HepG2 (cell line): ENCODE data around the gene MKRN1. TPM values are rescaled to one million over a fixed set of nuclear protein-coding genes. Genes with fewer than 3 reads are reported as not detected.

Source experiments
- ATAC-seq: fragments of 200-7000 bp; cut with Tn5 transposase; 3 replicates; pipeline ENCODE4 v1.9.1; 2020; ENCODE audit warnings: mild to moderate bottlenecking, moderate library complexity
- BruUV-seq: library from RNA; stranded (reverse); fragments of 400-500 nt; replicated peaks from 2 replicates; lab custom pipeline; 2021; lab: Mats Ljungman, UMichigan
- CTCF ChIA-PET: fragments of 300-600 bp; formaldehyde crosslinking; extraction: SDS; loops from one replicate; lab custom pipeline; 2021; ENCODE audit warnings: low total read pairs, inconsistent platforms, low intra/inter-chr PET ratio; lab: Yijun Ruan, JAX
- POLR2A ChIA-PET: fragments of 350-600 bp; sonication (Branson Sonifier 250); formaldehyde crosslinking; loops from one replicate; lab custom pipeline; 2020; ENCODE audit warnings: antibody characterized with exemption, inconsistent platforms; lab: Yijun Ruan, JAX
- DNase-seq: peaks from one replicate; pipeline ENCODE4 v3.0.0-alpha.2; 2015; ENCODE audit warnings: low spot score
- FAIRE-seq: peaks from 3 replicates; lab custom pipeline; 2011; peaks lifted over from hg19 to GRCh38; lab: Jason Lieb, UNC
- H2AFZ ChIP-seq: one replicate; pipeline ENCODE4 v1.6.1; 2011; ENCODE audit warnings: low read length, inconsistent platforms
- H3K27ac ChIP-seq: fragments of 300-600 bp; 3 replicates; pipeline ENCODE4 v1.8.0; 2011; ENCODE audit warnings: mixed run types, mild to moderate bottlenecking, mixed read lengths, low read length, inconsistent platforms; ENCODE audit not compliant: insufficient read depth; ENCODE audit errors: extremely low read length
- H3K27me3 ChIP-seq, 2 experiments: fragments of 200-600 bp in 1 of 2; 2 replicates in 1 of 2; 3 replicates in 1 of 2; pipeline versions ENCODE4 v1.6.0 to v1.8.0; 2011; ENCODE audit warnings: low read length in 2 of 2, mild to moderate bottlenecking in 2 of 2, moderate library complexity in 2 of 2, inconsistent platforms in 1 of 2; ENCODE audit not compliant: insufficient read depth in 2 of 2, control insufficient read depth in 1 of 2
- H3K36me3 ChIP-seq, 2 experiments: fragments of 200-600 bp in 1 of 2; replicated peaks in 1 of 2; 2 replicates in 1 of 2; 3 replicates in 1 of 2; pipeline versions ENCODE4 v1.5.1 to v1.8.0; 2011; ENCODE audit warnings: low read length in 2 of 2, inconsistent platforms in 1 of 2; ENCODE audit not compliant: insufficient read depth in 2 of 2, control insufficient read depth in 1 of 2
- H3K4me1 ChIP-seq: 2 replicates; pipeline ENCODE4 v1.5.1; 2012; ENCODE audit warnings: low read length, inconsistent platforms; ENCODE audit not compliant: insufficient read depth
- H3K4me2 ChIP-seq: 2 replicates; pipeline ENCODE4 v1.6.0; 2011; ENCODE audit warnings: low read depth, low read length, inconsistent platforms
- H3K4me3 ChIP-seq, 3 experiments: fragments of 200-600 bp in 1 of 3; sonication (generic), shearing (Covaris generic) in 1 of 3; replicated peaks in 1 of 3; 2 replicates each; pipeline ENCODE4 v1.5.1; 2011 to 2016; ENCODE audit warnings: low read length in 3 of 3, inconsistent platforms in 2 of 3, low read depth in 2 of 3, mild to moderate bottlenecking in 2 of 3, control low read depth in 1 of 3, mixed read lengths in 1 of 3; ENCODE audit not compliant: insufficient read depth in 1 of 3
- H3K79me2 ChIP-seq: one replicate; pipeline ENCODE4 v1.6.1; 2011; ENCODE audit warnings: low read length, inconsistent platforms; ENCODE audit not compliant: insufficient read depth
- H3K9ac ChIP-seq: 2 replicates; pipeline ENCODE4 v1.6.0; 2011; ENCODE audit warnings: mild to moderate bottlenecking, low read depth, low read length, inconsistent platforms; ENCODE audit not compliant: insufficient read depth
- H3K9me3 ChIP-seq: 2 replicates; pipeline ENCODE4 v1.5.1; 2012; ENCODE audit warnings: mild to moderate bottlenecking, low read length
- H4K20me1 ChIP-seq: 2 replicates; pipeline ENCODE4 v1.6.0; 2011; ENCODE audit warnings: inconsistent platforms, mild to moderate bottlenecking, low read length, moderate library complexity; ENCODE audit not compliant: insufficient read depth
- BRCA1 ChIP-seq: sonication (generic); formaldehyde crosslinking; IDR thresholded peaks from 2 replicates; pipeline ENCODE4 v1.4.0; 2020; ENCODE audit warnings: missing genetic modification reagents
- NRL ChIP-seq: sonication (generic); formaldehyde crosslinking; IDR thresholded peaks from 2 replicates; pipeline ENCODE4 v1.5.0; 2020; ENCODE audit warnings: missing genetic modification reagents, mild to moderate bottlenecking, moderate library complexity, borderline replicate concordance
- SP4 ChIP-seq: sonication (generic); formaldehyde crosslinking; IDR thresholded peaks from 2 replicates; pipeline ENCODE4 v1.8.1; 2023; ENCODE audit warnings: mild to moderate bottlenecking, missing genetic modification reagents
- ZNF280D ChIP-seq: sonication (generic); formaldehyde crosslinking; IDR thresholded peaks from 2 replicates; pipeline ENCODE4 v1.5.1; 2020; ENCODE audit warnings: mild to moderate bottlenecking, missing genetic modification reagents
- ZNF337 ChIP-seq: sonication (generic); formaldehyde crosslinking; IDR thresholded peaks from 2 replicates; pipeline ENCODE4 v1.5.1; 2020; ENCODE audit warnings: missing genetic modification reagents, low read depth, mild to moderate bottlenecking, borderline replicate concordance
- ZNF382 ChIP-seq: sonication (generic); formaldehyde crosslinking; IDR thresholded peaks from 2 replicates; pipeline ENCODE4 v1.5.0; 2020; ENCODE audit warnings: missing genetic modification reagents, mild to moderate bottlenecking, borderline replicate concordance
- ZNF639 ChIP-seq: conservative IDR thresholded peaks from 2 replicates; pipeline ENCODE4 v1.6.1; 2018; ENCODE audit warnings: missing genetic modification reagents
- ZNF781 ChIP-seq: sonication (generic); formaldehyde crosslinking; IDR thresholded peaks from 2 replicates; pipeline ENCODE4 v1.5.1; 2020; ENCODE audit warnings: borderline replicate concordance, mild to moderate bottlenecking, missing genetic modification reagents; ENCODE audit errors: not compliant biosample characterization
- ZSCAN21 ChIP-seq: sonication (generic); formaldehyde crosslinking; IDR thresholded peaks from 2 replicates; pipeline ENCODE4 v1.8.0; 2022; ENCODE audit warnings: mild to moderate bottlenecking, missing genetic modification reagents, moderate library complexity, borderline replicate concordance
- WGBS: methylation state at CpG from one replicate; pipeline ENCODE4 v1.1.6; 2017; ENCODE audit warnings: low lambda C conversion rate; 5-methylcytosine and 5-hydroxymethylcytosine counted together
- in situ Hi-C: cut with HindIII; loops from 2 replicates; pipeline ENCODE4 v1.10.0; 2017; ENCODE audit warnings: low pct_unique_long_range_greater_than_20kb; ENCODE audit not compliant: extremely low pct_ligation_motif_present
- intact Hi-C: fragments of 100-400 bp; cut with micrococcal nuclease; formaldehyde crosslinking; loops from one replicate; pipeline ENCODE4 v1.10.0; 2022; ENCODE audit not compliant: unreplicated experiment
- polyA plus RNA-seq, 8 experiments: library from polyadenylated mRNA; depleted of rRNA in 3 of 8; stranded (reverse) in 7 of 8; unstranded in 1 of 8; fragments of >200 nt; fragmentation: Illumina TruSeq in 4 of 8; extraction: Trizol in 4 of 8; gene quantifications; 2 replicates each; pipeline versions ENCODE4 v1.2.1 to v1.2.3, GENCODE V29; 2011 to 2016; ENCODE audit warnings: low read depth in 4 of 8, missing spikeins in 1 of 8, mixed read lengths in 1 of 8; ENCODE audit not compliant: insufficient read depth in 1 of 8
- total RNA-seq, 5 experiments: library from RNA; depleted of rRNA; stranded (reverse); fragments of >200 nt; fragmentation: Illumina TruSeq; extraction: Trizol; gene quantifications; 2 replicates each; pipeline ENCODE4 v1.2.3, GENCODE V29; 2016; ENCODE audit warnings: low read depth in 1 of 5

Gene MKRN1
- total and polyA plus RNA-seq, 2 of the 13 experiments (the other 11 are each of a cell fraction or from before 2014, with no cell fraction given): 28.5 to 32.8 TPM

- H3K27ac ChIP-seq: no peak overlapping the region
- no peak overlapping the region for H3K4me2 ChIP-seq
- DNase-seq: no peak
- H3K9me3 ChIP-seq: no peaks in the 10 kb centered on the region
- POLR2A ChIA-PET: no interaction called here
- ATAC-seq: no peak
- no peaks in the 10 kb centered on the region for H3K4me1 ChIP-seq
- CTCF ChIA-PET: no interaction called here
- no peak for TF ChIP-seq ZSCAN21 (CRISPR knock-in tag)
- no peak for TF ChIP-seq NRL (CRISPR knock-in tag)
- no peak for TF ChIP-seq BRCA1 (CRISPR knock-in tag)
- TF ChIP-seq ZNF382 (CRISPR knock-in tag): no peak
- TF ChIP-seq SP4 (CRISPR knock-in tag): no peak
- no peak for TF ChIP-seq ZNF781 (CRISPR knock-in tag)
- no peak for TF ChIP-seq ZNF337 (CRISPR knock-in tag)
- TF ChIP-seq ZNF639 (CRISPR knock-in tag): no peak
- no peak for TF ChIP-seq ZNF280D
- no peaks in the 10 kb centered on the region for H4K20me1 ChIP-seq
- FAIRE-seq: no peak
- H3K36me3 ChIP-seq: no peaks in the 10 kb centered on the region
- no peaks in the 10 kb centered on the region for H3K79me2 ChIP-seq
- H3K9ac ChIP-seq: no peak overlapping the region
- intact Hi-C loops: no loop called here
- H3K27me3 ChIP-seq: no peaks in the 10 kb centered on the region; a peak in 1 of 5 replicates
- BruUV-seq: no TSS peak
- in situ Hi-C loops: no loop called here
- no peak overlapping the region for H3K4me3 ChIP-seq
- no peak overlapping the region for H2AFZ ChIP-seq
- 81% methylated on average over 3 of the region's 3 CpGs for WGBS
Observed at GRCh38 chr7:140415361-140415760, 63.9 kb downstream of the MKRN1 start.
